ENCODE data around the gene ACAP1.

Gene ACAP1

DNA sequence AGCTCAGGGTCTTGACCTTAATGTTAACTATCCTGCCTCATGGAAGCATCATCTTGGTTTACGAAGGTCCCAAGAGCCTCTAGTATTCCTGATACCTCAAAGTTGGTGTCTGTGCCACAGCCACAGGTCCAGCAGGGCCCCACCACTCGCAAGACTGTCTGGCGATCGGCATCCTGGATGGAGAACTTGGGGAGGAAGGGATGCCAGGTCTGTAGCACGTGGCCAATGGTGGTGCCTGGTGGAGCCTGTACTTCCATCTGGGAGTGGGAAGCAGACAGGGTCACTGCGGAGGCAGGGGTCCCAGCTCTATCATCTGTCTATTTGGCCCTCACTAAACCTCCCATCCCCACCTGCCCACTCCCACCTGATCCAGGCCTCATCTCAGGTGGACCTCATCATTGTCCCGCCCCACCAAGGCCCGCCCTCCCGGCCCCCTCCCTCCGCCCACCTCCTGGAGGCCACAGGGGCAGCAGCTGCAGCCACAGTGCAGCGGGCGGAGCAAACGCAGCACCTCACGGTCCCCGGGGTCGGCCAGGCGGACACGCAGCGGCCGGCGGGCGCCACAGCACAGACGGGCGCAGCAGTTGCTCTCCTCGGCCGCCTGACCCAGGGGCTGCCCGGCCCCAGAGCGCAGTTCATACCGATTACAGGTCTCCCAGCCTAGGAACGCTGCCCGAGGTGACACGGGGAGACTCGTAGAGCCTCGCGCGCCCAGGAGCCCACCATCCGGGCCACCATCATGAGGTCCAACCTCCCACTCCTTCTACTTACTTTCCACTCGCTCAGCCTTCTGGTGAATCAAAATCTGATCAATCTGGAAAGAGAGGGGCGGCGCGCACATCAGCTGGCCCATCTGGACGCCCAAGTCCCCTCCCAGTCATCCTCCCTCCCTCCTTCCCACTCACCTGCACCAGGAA is 56.6 kb downstream of the ACAP1 start:
- DNase-seq (ENCODE audit: low read depth), result no peak
- H3K4me3 ChIP-seq (ENCODE audit: low read depth, low read length), result peak overlapping the region; percentile 85
- TF ChIP-seq, protein P1, sequence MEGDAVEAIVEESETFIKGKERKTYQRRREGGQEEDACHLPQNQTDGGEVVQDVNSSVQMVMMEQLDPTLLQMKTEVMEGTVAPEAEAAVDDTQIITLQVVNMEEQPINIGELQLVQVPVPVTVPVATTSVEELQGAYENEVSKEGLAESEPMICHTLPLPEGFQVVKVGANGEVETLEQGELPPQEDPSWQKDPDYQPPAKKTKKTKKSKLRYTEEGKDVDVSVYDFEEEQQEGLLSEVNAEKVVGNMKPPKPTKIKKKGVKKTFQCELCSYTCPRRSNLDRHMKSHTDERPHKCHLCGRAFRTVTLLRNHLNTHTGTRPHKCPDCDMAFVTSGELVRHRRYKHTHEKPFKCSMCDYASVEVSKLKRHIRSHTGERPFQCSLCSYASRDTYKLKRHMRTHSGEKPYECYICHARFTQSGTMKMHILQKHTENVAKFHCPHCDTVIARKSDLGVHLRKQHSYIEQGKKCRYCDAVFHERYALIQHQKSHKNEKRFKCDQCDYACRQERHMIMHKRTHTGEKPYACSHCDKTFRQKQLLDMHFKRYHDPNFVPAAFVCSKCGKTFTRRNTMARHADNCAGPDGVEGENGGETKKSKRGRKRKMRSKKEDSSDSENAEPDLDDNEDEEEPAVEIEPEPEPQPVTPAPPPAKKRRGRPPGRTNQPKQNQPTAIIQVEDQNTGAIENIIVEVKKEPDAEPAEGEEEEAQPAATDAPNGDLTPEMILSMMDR (conservative IDR thresholded peaks at IDR 0.05; ENCODE audit: low read depth, low read length), result no peak

DNA sequence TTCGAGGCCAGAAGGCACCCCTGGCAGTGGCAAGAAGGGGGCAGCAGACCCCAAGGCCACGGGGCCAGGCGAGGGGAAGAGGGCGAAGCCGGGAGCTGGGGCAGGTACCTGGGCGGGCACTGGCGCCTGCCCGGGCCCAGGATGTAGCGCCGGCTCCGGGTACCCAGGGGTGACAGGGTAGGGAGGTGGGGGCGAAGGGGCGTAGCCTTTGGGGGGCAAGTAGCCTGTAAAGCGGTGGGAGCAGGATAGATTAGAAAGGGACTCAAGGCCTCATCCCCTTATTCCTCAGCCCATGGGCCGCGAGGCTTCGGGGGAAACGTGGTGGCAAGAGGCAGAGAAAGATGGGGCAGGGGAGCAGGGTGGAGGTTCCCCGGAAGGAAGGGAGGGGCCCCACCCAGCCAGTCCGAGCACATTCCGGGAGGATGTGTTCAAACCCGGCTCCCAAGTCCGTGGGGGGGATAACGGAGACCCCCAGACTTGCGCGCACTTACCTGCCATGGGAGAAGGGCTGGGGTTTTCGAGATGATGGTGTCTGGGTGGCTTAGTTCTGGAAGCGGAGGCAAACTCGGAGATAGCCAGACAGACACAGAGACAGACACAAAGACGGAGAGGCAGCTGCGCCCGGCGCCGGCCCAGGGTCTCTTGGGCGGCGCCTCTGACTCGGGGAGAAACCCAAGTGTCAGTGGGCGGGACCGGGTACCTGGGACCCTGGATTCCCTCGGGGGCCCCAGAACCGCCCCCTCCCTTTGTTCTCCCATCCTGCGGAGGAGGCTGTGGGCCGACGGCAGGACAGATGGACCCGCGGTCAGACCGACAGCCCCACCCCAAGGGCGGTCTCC is 57.5 kb downstream of the ACAP1 start:
- H3K4me3 ChIP-seq (ENCODE audit: low read depth, low read length), result peak overlapping the region; percentile 85
- TF ChIP-seq, protein P1 (conservative IDR thresholded peaks at IDR 0.05; ENCODE audit: low read depth, low read length), result peak; percentile 15
- DNase-seq (ENCODE audit: low read depth), result peak; percentile 25

DNA sequence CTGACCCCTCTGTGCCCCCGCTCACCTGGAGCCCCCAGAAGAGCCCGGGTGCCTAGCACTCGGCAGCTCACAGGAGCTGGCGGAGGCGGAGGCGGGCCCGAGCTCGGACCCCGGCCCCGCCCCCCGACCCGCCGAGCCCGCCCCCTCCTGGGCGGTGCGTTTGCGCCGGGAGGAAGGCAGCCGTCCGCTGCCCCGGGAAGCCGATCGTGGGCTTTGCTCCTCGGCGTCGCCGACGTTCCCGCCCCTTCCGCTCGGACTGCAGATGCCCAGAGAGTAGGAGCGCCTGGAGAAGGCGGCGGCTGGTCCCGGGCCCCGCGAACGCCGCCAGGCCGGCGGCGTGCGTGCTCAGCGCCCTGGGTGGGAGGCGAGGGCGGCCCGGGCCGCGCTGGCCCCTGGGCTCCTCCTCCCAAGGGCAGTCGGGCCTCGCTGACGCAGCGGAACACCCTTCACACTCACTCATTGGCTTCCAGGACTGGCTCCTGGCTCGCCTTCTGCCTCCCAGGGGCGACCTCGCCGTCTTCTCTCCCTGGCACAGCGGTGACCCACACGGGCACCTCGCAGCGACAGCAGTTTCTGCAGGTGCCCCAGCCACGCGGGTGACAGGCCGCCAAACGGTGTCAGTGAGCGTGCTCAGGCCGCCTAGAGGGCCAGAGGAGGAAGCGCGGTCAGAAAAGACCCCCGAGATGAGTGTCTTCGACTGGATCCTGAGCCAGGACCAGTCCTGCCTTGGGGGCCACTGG is 58.3 kb downstream of the ACAP1 start, which contains the start of gene PLSCR3:
TSS of gene PLSCR3 (minus strand) at position 74 of the 740 bp plus-strand sequence. CDS start 415 bp downstream, outside the sequence.
- peak; percentile 88 for DNase-seq (ENCODE audit: low read depth)
- TF ChIP-seq, protein P1 (conservative IDR thresholded peaks at IDR 0.05; ENCODE audit: low read depth, low read length), result peak; percentile 57
- peak within 1 kb of the TSS; percentile 85 for H3K4me3 ChIP-seq (ENCODE audit: low read depth, low read length)

DNA sequence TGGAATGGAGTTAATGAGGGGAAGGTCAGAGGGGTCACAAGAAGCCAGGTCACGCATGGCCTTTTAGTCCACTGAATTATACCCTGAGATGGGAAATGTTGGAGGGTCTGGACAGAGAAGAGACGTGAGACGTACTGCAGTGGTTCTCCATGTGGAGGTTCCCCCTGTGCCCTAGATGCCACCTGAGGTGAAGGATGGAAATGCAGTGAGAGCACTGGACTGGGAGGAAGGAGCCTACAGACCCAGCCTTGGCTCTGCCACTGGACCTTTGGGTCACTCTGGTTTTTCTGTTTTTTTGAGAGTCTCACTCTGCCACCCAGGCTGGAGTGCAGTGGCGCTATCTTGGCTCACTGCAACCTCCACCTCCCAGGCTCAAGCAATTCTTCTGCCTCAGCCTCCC is 59.8 kb downstream of the ACAP1 start:
- TF ChIP-seq, protein P1 (conservative IDR thresholded peaks at IDR 0.05; ENCODE audit: low read depth, low read length), result no peak
- no peak overlapping the region for H3K4me3 ChIP-seq (ENCODE audit: low read depth, low read length)
- DNase-seq (ENCODE audit: low read depth), result no peak

DNA sequence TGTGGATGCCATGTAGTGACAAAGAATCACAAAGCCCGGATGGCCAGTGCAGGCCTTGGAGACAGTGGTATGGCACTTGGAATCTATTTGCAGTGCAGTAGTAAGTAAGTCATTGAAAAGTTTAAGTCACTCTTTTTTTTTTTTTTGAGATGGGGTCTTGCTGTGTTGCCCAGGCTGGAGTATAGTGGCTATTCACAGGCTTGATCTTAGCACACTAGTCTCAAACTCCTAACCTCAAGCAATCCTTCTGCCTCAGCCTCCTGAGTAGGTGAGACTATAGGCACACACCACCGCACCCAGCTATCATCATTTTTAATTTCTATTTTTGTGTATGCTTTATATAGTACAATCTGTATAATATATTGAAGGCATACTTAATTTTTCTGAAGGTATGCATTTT is 62.3 kb downstream of the ACAP1 start:
- no peak for DNase-seq (ENCODE audit: low read depth)
- H3K4me3 ChIP-seq (ENCODE audit: low read depth, low read length), result no peak overlapping the region
- TF ChIP-seq, protein P1 (conservative IDR thresholded peaks at IDR 0.05; ENCODE audit: low read depth, low read length), result no peak
